Amniotic epithelial cell (primary cell): ENCODE measurements around the gene ZC3H10.
"Not testable (repeated sequence)": the region's sequence is repeated elsewhere in the genome, so short reads cannot be mapped to it uniquely, and the experiment has no call there.

Experiments
- DNase-seq: peaks from one replicate; pipeline ENCODE4 v3.0.0-alpha.2; 2010; ENCODE audit warnings: low read depth

ZC3H10 gene

GRCh38 chr12:56117778-56118687 lies at the start of gene ZC3H10:
Gene ZC3H10 (plus strand): TSS chr12:56118266. CDS start chr12:56120563, 2,297 bp downstream.
- peak; percentile 99 for DNase-seq

- DNase-seq = peak; percentile 72
Observed at GRCh38 chr12:56071648-56072047, 46.4 kb upstream of the ZC3H10 start.

- no peak for DNase-seq
Observed at GRCh38 chr12:56074396-56074795, 43.7 kb upstream of the ZC3H10 start.

GRCh38 chr12:56077966-56078365 lies 40.1 kb upstream of the ZC3H10 start:
- not testable (repeated sequence) for DNase-seq

- no peak for DNase-seq
Observed at GRCh38 chr12:56078427-56078826, 39.6 kb upstream of the ZC3H10 start.

- peak; percentile 76 for DNase-seq
Observed at GRCh38 chr12:56078931-56079722, 38.9 kb upstream of the ZC3H10 start.

- DNase-seq = peak; percentile 81
Observed at GRCh38 chr12:56079723-56080555, 38.1 kb upstream of the ZC3H10 start, which contains the start of gene ERBB3. Gene ERBB3 (plus strand): TSS chr12:56080165. CDS start chr12:56080301, 136 bp downstream.

- DNase-seq = peak; percentile 36
Observed at GRCh38 chr12:56080556-56081138, 37.4 kb upstream of the ZC3H10 start.

- no peak for DNase-seq
Observed at GRCh38 chr12:56081393-56082347, 36.4 kb upstream of the ZC3H10 start.

- DNase-seq = no peak
Observed at GRCh38 chr12:56082382-56082781, 35.7 kb upstream of the ZC3H10 start.

- no peak for DNase-seq
Observed at GRCh38 chr12:56082967-56083366, 35.1 kb upstream of the ZC3H10 start.

- DNase-seq = peak; percentile 23
Observed at GRCh38 chr12:56084958-56085543, 33.0 kb upstream of the ZC3H10 start.

- peak; percentile 14 for DNase-seq
Observed at GRCh38 chr12:56086096-56086495, 32.0 kb upstream of the ZC3H10 start.

GRCh38 chr12:56086608-56087007 lies 31.5 kb upstream of the ZC3H10 start:
- DNase-seq = no peak

- no peak for DNase-seq
Observed at GRCh38 chr12:56087220-56087619, 30.8 kb upstream of the ZC3H10 start.

- no peak for DNase-seq
Observed at GRCh38 chr12:56097738-56098137, 20.3 kb upstream of the ZC3H10 start.

GRCh38 chr12:56098592-56098991 lies 19.5 kb upstream of the ZC3H10 start:
- no peak for DNase-seq

GRCh38 chr12:56099787-56100186 lies 18.3 kb upstream of the ZC3H10 start:
- no peak for DNase-seq

GRCh38 chr12:56101045-56101444 lies 17.0 kb upstream of the ZC3H10 start:
- DNase-seq = no peak

GRCh38 chr12:56102683-56103065 lies 15.4 kb upstream of the ZC3H10 start:
- no peak for DNase-seq
